Measurements from ENCODE around the gene TWF2.

The TWF2 gene

GRCh38 chr3:52233108-52233591 is 5.8 kb downstream of the TWF2 start:
- Histone ChIP-seq H4K20me1 (ENCODE audit: insufficient read depth, low read length) (no peaks in the 10 kb centered on the region), H3K4me1 (ENCODE audit: low read length) (peaks cover 6% of the 10 kb centered on the region), H3K4me2 (ENCODE audit: low read length) (no peak overlapping the region), H3K27ac (ENCODE audit: low read length) (no peak overlapping the region), H3K27me3 (ENCODE audit: low read depth, low read length) (no peaks in the 10 kb centered on the region), H3K36me3 (replicated peaks; ENCODE audit: low read depth, low read length) (peaks cover 5% of the 10 kb centered on the region), H2AFZ (ENCODE audit: low read depth, low read length) (no peak overlapping the region), H3K9me3 (ENCODE audit: insufficient read depth, low read length) (no peaks in the 10 kb centered on the region), H3K9ac (ENCODE audit: low read length) (no peak overlapping the region), H3K79me2 (ENCODE audit: low read length) (peaks cover 7% of the 10 kb centered on the region; the same call in 1 of the 2 replicates), H3K4me3 (ENCODE audit: low read length) (no peak overlapping the region)
- TF ChIP-seq EZH2phosphoT487 (IDR thresholded peaks at IDR 0.05; ENCODE audit: low read depth) (no peak), CTCF (IDR thresholded peaks at IDR 0.05; ENCODE audit: low read depth, low read length) (no peak; the same call in 1 of the 2 replicates)

- Histone ChIP-seq H3K4me3 (ENCODE audit: low read length) (no peak overlapping the region), H3K27ac (ENCODE audit: low read length) (no peak overlapping the region), H4K20me1 (ENCODE audit: insufficient read depth, low read length) (no peaks in the 10 kb centered on the region), H3K9me3 (ENCODE audit: insufficient read depth, low read length) (no peaks in the 10 kb centered on the region), H3K36me3 (replicated peaks; ENCODE audit: low read depth, low read length) (peaks cover 5% of the 10 kb centered on the region), H3K4me1 (ENCODE audit: low read length) (no peaks in the 10 kb centered on the region), H3K4me2 (ENCODE audit: low read length) (no peak overlapping the region), H3K27me3 (ENCODE audit: low read depth, low read length) (no peaks in the 10 kb centered on the region), H2AFZ (ENCODE audit: low read depth, low read length) (no peak overlapping the region), H3K79me2 (ENCODE audit: low read length) (peaks cover under 1% of the 10 kb centered on the region; the same call in 1 of the 2 replicates), H3K9ac (ENCODE audit: low read length) (no peak overlapping the region)
- TF ChIP-seq EZH2phosphoT487 (IDR thresholded peaks at IDR 0.05; ENCODE audit: low read depth) (no peak), CTCF (IDR thresholded peaks at IDR 0.05; ENCODE audit: low read depth, low read length) (peak; percentile 40)
Observed at GRCh38 chr3:52232279-52233107, 6.5 kb downstream of the TWF2 start.

- Histone ChIP-seq H4K20me1 (ENCODE audit: insufficient read depth, low read length) (no peaks in the 10 kb centered on the region), H3K4me3 (ENCODE audit: low read length) (no peak overlapping the region), H3K36me3 (replicated peaks; ENCODE audit: low read depth, low read length) (peaks cover 5% of the 10 kb centered on the region), H3K4me1 (ENCODE audit: low read length) (peaks cover 4% of the 10 kb centered on the region), H3K79me2 (ENCODE audit: low read length) (no peaks in the 10 kb centered on the region), H2AFZ (ENCODE audit: low read depth, low read length) (no peak overlapping the region), H3K9ac (ENCODE audit: low read length) (no peak overlapping the region), H3K27ac (ENCODE audit: low read length) (no peak overlapping the region), H3K9me3 (ENCODE audit: insufficient read depth, low read length) (no peaks in the 10 kb centered on the region), H3K27me3 (ENCODE audit: low read depth, low read length) (no peaks in the 10 kb centered on the region), H3K4me2 (ENCODE audit: low read length) (no peak overlapping the region; the same call in 1 of the 2 replicates)
- no peak for TF ChIP-seq EZH2phosphoT487 (IDR thresholded peaks at IDR 0.05; ENCODE audit: low read depth)
- TF ChIP-seq CTCF (IDR thresholded peaks at IDR 0.05; ENCODE audit: low read depth, low read length) = peak; percentile 95
Observed at GRCh38 chr3:52231502-52232278, 7.3 kb downstream of the TWF2 start.

Data from OCI-LY3 (cell line).